HG03354 (cell line): Measurements from ENCODE around the gene DNAJA3.
A peak's percentile ranks its signal among the peaks of the same experiment; 100 is the strongest.

Experiments
- ATAC-seq: cut with Tn5 transposase; IDR thresholded peaks from one replicate; pipeline ENCODE4 v1.9.1; 2021; ENCODE audit warnings: mild to moderate bottlenecking; ENCODE audit not compliant: unreplicated experiment, poor library complexity, severe bottlenecking

The DNAJA3 gene

GRCh38 chr16:4425378-4426020, at the start of gene DNAJA3:
Gene DNAJA3, plus strand, starts transcription at chr16:4425868. Its CDS starts 14 bp downstream, at chr16:4425882.
- ATAC-seq, result peak; percentile 89

GRCh38 chr16:4376126-4376892, 49.4 kb upstream of the DNAJA3 start:
- ATAC-seq, result no peak

- ATAC-seq, result no peak
Measured at GRCh38 chr16:4376893-4377572, 48.6 kb upstream of the DNAJA3 start.

GRCh38 chr16:4377573-4378154, 48.0 kb upstream of the DNAJA3 start:
- ATAC-seq, result no peak

GRCh38 chr16:4378161-4378666, 47.5 kb upstream of the DNAJA3 start:
- ATAC-seq, result no peak

- ATAC-seq, result no peak
Measured at GRCh38 chr16:4378999-4379690, 46.5 kb upstream of the DNAJA3 start.

GRCh38 chr16:4380119-4381063, 45.3 kb upstream of the DNAJA3 start:
- no peak for ATAC-seq

- no peak for ATAC-seq
Measured at GRCh38 chr16:4381072-4381934, 44.4 kb upstream of the DNAJA3 start.

GRCh38 chr16:4381935-4382794, 43.5 kb upstream of the DNAJA3 start:
- ATAC-seq, result no peak

GRCh38 chr16:4382795-4383357, 42.8 kb upstream of the DNAJA3 start:
- no peak for ATAC-seq

- ATAC-seq, result no peak
Measured at GRCh38 chr16:4383591-4384444, 41.9 kb upstream of the DNAJA3 start.

GRCh38 chr16:4384509-4384942, 41.1 kb upstream of the DNAJA3 start:
- no peak for ATAC-seq

- ATAC-seq, result no peak
Measured at GRCh38 chr16:4385066-4385788, 40.4 kb upstream of the DNAJA3 start.

GRCh38 chr16:4385789-4386450, 39.7 kb upstream of the DNAJA3 start:
- ATAC-seq, result no peak

GRCh38 chr16:4386451-4386805, 39.2 kb upstream of the DNAJA3 start:
- no peak for ATAC-seq
